Right ventricle myocardium superior (tissue), 1 donor: Measurements from ENCODE around the gene PRR16. TPM values are rescaled to one million over a fixed set of nuclear protein-coding genes. Genes with fewer than 3 reads are reported as not detected.
"Not testable (repeated sequence)": the region's sequence is repeated elsewhere in the genome, so short reads cannot be mapped to it uniquely, and the experiment has no call there.

Source experiments
- ATAC-seq: fragments of 200-7000 bp; cut with Tn5 transposase; one replicate; pipeline ENCODE4 v1.9.1; 2020; ENCODE audit warnings: mild to moderate bottlenecking; ENCODE audit not compliant: poor library complexity
- DNase-seq: peaks from one replicate; pipeline ENCODE4 v3.0.0-alpha.2; 2020
- intact Hi-C: fragments of 100-400 bp; cut with DNase I; formaldehyde crosslinking; loops from one replicate; pipeline ENCODE4 v1.11.2; 2022
- total RNA-seq: library from RNA; stranded (reverse); fragmentation: NEBNext Ultra II Directional; extraction: Animal tissue kit (Norgen Biotek cat#: 25700); gene quantifications from one replicate; pipeline ENCODE4 v1.2.1, GENCODE V29; 2021
- donor health status: DM: no; HTN: yes; CAD: no; lungs with severe emphysema.

PRR16 gene
- total RNA-seq, 1 donor from 2014 or later: 14.2 TPM

DNA sequence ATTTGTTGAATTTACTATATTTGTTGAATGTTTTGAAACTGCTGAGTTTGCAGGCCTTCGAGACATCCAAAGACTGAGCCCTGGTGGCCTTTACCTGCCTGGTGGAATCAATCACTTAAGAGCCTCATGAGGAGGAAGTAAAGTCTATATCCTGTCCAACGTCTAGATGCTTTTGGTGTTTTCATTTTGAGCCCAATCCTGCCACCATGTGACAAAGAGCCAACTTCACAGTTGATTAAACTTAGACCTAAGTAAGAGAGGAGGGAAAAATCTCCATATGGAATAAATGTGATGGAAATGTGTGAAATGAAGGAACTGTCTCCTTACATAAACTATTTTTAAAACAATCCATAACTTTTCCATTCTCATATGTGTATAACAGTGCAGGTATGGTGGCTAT lies 220.1 kb downstream of the PRR16 start:
- intact Hi-C loops: no loop called here

DNA sequence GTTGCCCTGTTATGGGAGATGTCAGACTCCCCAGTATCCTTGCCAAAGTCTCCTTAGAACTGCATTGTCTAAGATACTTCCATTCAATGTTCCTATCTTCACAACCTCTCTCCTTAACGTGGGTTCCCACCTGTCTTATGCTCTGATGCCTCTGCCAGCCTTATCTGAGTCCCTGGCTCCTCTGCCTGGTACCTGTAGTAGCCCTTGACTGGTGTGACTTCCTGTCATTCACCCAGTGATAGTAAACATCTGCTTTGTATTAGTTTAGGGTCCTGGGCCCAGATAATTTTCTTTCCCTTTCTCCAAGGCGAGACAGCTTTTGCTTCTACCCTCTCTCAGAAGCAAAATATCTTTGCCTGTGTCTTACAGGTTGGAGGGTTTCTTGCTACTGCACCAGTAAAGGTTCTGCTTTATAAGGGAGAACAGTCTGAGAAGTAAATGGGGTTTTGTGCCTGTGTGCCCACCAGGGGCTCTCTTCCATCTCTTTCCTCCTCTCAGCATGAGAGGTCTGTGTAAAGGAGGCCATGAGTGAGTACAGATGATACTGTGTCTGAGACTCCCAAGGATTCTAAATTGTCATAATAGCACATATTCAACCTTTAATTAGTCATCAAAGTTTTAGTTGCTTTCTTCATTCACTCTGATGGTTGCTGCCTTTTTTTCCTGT lies 220.8 kb downstream of the PRR16 start:
- DNase-seq (no peak), ATAC-seq (no peak)
- intact Hi-C loops: no loop called here

More for the DNA sequence above, 220.1 kb downstream of the PRR16 start:
- ATAC-seq: no peak
- DNase-seq: no peak

DNA sequence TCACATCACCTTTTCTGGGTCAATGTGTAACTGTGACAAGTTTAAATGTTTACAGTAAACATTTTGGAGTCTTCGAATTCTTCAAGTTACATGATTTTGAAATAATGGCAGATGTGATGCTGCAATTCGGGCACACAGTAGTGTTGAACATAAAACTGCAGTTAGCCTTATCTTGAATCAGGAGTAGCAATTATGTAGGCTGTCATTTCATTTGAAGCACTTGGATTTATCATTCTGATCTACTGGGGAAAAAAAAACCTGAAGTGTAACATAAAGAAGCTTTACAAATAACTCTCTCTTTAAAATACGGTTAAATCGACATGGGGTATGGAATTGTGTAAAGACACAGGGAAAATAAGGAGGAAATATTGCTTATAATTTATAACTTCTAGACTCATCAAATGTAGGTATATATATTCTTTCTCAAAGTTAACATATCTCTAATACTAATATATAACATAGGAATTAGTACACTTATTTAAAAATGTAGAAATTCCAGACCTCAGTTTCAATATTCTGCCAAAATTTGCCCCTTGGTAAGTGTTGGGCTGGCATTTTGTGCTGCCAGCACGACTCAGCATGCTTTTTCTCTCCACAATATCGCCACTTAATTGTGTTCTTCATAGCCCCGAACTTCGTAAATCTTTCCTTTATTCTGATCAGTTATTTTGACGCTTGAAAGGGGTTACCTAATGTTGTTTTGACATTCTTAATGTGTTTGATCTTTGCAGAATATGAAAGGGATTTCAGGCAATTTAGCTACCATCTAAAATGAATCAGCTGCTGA lies 226.7 kb downstream of the PRR16 start:
- no peak for DNase-seq
- intact Hi-C loops: no loop called here
- no peak for ATAC-seq

DNA sequence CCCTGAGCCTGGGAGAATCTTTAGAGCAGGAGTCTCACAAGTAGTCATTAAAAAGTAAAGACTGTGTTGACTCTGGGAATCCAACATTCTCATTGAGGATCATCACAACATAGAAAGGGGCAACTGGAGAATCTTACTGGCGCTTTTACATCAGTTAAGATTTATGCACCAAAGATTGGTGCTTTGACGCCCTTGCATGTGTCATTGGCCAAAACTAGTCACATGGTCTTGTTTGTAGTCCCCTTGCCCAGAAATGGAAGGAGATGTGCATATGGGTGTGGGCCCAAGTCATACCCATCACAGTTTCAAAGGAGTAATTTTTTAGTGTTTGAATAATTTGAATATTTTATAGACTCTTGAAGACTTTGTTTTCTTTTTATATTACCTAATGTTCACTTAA lies 228.2 kb downstream of the PRR16 start:
- no peak for ATAC-seq
- intact Hi-C loops: no loop called here
- DNase-seq: no peak

DNA sequence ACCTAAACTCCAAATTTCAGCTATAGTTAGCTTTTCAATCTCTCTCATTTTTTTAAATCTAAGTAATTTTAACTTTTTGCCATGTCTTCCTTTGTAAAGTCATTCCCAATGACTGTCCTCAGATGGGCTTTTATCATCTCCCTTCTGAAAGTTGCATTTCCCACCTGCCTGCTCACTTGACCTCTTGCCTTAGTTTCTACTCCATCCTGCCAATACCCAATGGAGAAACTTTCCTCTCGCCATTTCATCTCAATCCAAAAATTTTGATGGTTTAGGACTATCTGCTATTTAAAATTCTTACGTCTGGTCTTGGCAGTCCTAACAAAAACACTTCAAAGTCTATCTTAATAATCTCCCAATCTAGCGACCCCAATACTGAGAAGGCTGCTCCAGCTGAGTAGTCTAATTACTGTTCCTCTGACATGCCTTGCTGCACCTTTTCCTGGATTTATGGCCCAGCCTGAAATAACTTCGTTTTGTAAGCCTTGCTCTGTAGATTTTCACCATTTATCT lies 231.3 kb downstream of the PRR16 start:
- intact Hi-C loops: no loop called here
- no peak for DNase-seq
- ATAC-seq: no peak

DNA sequence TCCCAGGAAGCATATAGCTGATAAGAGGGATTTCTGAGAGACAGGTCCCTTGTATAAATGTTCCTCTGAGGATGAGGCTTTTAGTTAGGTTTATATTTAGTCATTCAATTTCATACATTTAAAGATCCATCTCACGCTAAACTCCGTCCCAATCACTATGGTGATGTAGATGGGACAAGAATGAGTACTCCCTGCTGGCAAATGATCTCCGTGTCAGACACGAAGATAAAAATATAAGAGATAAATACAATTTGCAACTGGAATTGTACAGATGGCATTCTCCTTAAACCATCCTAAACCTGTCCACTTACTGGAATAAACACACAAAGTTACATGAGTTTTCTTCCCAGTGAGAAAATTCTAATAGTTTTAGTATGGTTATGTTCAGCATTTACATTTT lies 233.0 kb downstream of the PRR16 start:
- ATAC-seq: no peak
- intact Hi-C loops: no loop called here
- DNase-seq: no peak

DNA sequence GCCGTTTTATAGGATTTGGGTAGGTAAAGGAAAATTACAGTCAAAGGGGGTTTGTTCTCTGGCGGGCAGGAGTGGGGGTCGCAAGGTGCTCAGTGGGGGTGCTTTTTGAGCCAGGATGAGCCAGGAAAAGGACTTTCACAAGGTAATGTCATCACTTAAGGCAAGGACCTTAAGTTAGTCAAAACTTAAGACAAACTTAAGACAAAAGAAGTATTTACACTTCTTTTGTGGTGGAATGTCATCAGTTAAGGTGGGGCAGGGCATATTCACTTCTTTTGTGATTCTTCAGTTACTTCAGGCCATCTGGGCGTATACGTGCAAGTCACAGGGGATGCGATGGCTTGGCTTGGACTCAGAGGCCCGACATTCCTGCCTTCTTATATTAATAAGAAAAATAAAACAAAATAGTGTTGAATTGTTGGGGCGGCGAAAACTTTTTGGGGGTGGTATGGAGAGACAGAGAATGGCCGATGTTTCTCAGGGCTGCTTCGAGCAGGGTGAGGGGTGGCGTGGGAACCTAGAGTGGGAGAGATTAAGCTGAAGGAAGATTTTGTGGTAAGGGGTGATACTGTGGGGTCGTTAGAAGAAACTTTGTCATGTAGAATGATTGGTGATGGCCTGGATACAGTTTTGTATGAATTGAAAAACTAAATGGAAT lies 233.7 kb downstream of the PRR16 start:
- DNase-seq, intact Hi-C loops, ATAC-seq: not testable (repeated sequence)

DNA sequence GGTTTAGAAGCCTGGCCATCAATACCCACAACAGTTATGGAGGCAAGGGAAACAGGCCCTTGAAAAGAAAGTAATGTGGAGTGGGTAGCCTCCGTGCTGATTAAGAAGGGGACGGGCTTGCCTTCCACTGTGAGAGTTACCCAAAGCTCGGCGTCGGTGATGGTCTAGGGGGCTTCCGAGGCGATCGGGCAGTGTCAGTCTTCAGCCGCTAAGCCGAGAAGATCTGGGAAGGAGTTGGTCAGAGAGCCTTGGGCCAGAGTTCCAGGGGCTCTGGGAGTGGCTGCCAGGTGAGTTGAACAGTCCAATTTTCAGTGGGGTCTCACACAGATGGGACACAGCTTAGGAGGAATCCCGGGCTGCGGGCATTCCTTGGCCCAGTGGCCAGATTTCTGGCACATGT lies 236.6 kb downstream of the PRR16 start:
- intact Hi-C loops, DNase-seq, ATAC-seq: not testable (repeated sequence)

DNA sequence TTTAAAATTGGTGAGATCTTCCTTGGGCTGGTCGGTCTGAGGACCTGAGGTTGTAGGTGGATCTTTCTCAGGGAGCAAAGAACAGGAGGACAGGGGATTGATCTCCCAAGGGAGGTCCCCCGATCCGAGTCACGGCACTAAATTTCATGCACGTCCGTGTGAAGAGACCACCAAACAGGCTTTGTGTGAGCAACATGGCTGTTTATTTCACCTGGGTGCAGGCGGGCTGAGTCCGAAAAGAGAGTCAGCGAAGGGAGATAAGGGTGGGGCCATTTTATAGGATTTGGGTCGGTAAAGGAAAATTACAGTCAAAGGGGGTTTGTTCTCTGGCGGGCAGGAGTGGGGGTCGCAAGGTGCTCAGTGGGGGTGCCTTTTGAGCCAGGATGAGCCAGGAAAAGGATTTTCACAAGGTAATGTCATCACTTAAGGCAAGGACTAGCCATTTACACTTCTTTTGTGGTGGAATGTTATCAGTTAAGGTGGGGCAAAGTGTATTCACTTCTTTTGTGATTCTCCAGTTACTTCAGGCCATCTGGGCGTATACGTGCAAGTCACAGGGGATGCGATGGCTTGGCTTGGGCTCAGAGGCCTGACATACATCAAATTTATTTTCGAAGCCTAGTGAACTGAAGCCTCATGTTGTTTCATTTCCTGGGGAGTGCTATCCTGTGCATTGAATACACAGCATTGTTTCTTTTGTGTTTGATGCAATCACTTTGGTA lies 238.9 kb downstream of the PRR16 start:
- intact Hi-C loops, ATAC-seq, DNase-seq: not testable (repeated sequence)

DNA sequence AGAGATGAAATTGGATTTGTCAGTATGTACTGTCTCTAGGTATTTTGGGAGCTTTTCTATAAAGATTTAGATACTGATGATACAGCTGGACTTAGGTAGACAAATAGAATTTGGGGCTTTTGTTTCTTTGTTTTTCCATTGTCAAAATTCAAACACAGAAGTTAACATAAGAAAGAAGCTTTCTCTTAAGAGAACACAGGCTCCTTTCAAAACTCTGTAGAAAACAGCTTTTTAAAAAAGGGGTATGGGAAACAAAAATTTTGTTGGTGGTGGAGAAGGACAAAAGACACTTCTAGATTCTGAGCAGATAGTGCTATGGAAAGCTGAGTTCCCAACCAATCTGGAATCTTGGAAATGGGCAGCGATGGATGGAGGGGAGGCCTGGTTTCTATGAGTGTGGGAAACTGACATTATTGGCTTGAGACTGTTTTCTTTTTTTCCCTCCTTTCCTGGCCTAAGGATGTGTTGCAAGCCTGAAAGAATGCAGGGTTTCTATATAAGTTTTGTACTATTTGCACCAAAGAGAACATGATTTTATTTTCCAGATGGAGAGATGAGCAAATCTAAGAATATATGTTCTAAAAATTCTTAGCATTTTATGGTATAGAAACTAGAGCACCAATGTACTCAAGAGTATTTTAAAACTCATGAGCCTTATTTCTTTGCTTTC lies 240.0 kb downstream of the PRR16 start:
- intact Hi-C loops: no loop called here
- ATAC-seq (no peak), DNase-seq (no peak)

DNA sequence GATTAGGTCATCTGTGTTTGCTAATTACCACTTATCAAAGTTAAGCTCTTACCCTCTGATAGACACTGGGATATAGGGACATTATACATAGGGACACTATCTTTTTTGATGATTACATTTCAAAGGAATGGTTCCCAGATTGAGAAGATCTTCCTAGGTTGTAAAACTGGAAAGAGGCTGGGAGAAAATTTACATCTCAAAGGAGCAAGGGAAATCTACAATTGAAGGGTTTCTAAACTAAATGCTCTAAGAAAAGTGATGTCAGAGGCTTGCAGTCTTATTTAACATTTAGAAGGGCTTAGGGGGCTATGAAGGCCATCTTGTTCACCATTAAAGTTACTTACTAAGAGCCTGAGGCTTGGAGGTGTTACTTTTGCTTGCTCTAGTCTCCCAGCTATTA lies 242.8 kb downstream of the PRR16 start:
- ATAC-seq (no peak), DNase-seq (no peak)
- intact Hi-C loops: no loop called here

DNA sequence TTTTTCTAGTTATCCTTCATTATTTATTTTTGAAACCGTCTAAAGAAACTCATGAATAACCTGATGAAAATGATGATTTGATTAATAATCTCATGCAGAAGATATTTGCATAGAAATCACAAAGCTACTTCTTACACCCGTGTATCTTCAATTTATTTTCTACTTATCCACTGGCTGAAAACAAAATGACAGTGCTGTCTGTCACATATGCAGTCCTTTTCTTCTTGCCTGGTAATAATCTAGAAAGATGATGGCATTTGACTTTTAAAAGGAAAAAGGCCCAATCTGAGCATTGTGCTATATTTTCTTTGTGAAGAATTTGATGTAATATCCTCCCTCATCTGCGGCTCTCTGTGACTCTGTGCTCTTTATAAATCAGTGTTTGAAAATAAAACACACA lies 253.3 kb downstream of the PRR16 start:
- intact Hi-C loops: no loop called here
- no peak for DNase-seq
- no peak for ATAC-seq

DNA sequence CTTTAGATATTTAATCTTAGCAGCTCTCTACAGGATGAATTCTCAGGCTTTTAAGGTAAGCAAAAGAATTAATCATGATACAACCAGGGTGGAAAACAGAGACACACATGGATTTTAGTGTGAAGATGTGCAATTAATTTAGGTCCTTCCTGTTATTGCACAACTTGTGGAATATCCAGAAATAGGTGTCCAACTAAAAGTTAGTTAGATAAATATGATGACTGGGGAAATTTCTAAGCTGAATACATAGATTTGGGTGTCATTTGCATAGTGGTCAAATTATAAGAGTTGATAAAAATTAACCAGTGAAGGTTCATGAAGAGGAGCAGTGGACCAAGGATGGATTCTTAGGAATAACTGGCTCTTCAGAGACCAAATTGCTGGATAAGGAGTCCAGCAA lies 266.1 kb downstream of the PRR16 start:
- intact Hi-C loops: no loop called here
- DNase-seq: no peak
- no peak for ATAC-seq

DNA sequence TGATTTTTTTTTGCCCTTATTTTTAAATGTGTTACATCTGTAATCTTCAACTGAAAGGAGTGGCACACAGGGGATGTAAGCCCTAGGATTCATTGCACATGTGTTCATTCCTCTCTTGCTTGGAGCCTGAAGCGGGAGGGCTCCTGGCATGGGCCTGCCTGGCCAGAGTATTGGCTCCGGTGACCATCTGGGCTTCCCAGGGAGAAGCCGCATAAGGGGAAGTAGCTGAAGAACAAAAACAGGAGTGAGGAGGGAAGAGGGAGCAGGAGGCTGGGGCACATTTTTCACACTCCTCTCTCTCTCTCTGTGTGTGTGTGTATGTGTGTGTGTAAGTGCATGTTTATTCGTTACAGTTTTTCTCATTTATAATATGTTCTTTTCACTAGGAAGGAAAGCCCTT lies 269.9 kb downstream of the PRR16 start:
- no peak for ATAC-seq
- DNase-seq: no peak
- intact Hi-C loops: no loop called here

DNA sequence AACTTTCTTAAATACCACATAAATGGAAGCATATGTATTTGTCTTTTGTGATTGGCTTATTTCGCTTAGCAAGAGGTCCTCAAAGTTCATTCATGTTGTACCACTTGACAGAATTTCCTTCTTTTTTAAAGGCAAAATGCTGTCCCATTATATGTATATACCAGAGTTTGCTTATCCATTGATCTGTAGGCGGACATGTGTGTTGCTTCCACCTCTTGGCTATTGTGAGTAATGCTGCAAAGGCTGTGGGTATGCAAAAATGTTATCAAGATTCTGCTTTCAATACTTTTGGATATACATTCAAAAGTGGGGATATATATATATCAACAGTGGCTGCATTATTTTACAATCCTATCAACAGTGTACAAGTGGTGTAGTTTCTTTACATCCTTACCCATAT lies 271.0 kb downstream of the PRR16 start:
- DNase-seq (no peak), ATAC-seq (no peak)
- intact Hi-C loops: no loop called here
